NCI-H146 treated with DMSO at 0.1 percent for 48 hours (cell line): Measurements from ENCODE around the gene APOBEC3F.
"Not testable (repeated sequence)": the region's sequence is repeated elsewhere in the genome, so short reads cannot be mapped to it uniquely, and the experiment has no call there.

Experiments used
- DNase-seq: peaks from one replicate; lab custom pipeline; 2025; ENCODE audit not compliant: unreplicated experiment; lab: John Stamatoyannopoulos, UW

Gene APOBEC3F

GRCh38 chr22:39068033-39068785, 27.5 kb downstream of the APOBEC3F start:
- no peak for DNase-seq

GRCh38 chr22:39070186-39070585, 29.5 kb downstream of the APOBEC3F start:
- DNase-seq: no peak

- DNase-seq: not testable (repeated sequence)
Measured at GRCh38 chr22:39072581-39072981, 31.9 kb downstream of the APOBEC3F start.

- DNase-seq: no peak
Measured at GRCh38 chr22:39073981-39074380, 33.3 kb downstream of the APOBEC3F start.

- DNase-seq: not testable (repeated sequence)
Measured at GRCh38 chr22:39076155-39077025, 35.7 kb downstream of the APOBEC3F start.

GRCh38 chr22:39077026-39077840, 36.6 kb downstream of the APOBEC3F start, which contains the start of gene APOBEC3G:
APOBEC3G (plus strand) TSS chr22:39077275; CDS start chr22:39077362, 87 bp downstream.
- not testable (repeated sequence) for DNase-seq

- DNase-seq: not testable (repeated sequence)
Measured at GRCh38 chr22:39077912-39078311, 37.2 kb downstream of the APOBEC3F start.

GRCh38 chr22:39078329-39078728, 37.7 kb downstream of the APOBEC3F start:
- DNase-seq: no peak

- not testable (repeated sequence) for DNase-seq
Measured at GRCh38 chr22:39079054-39079637, 38.5 kb downstream of the APOBEC3F start.

- DNase-seq: no peak
Measured at GRCh38 chr22:39080052-39080762, 39.5 kb downstream of the APOBEC3F start.

GRCh38 chr22:39081016-39081415, 40.4 kb downstream of the APOBEC3F start:
- DNase-seq: no peak

GRCh38 chr22:39081598-39081997, 40.9 kb downstream of the APOBEC3F start:
- no peak for DNase-seq

GRCh38 chr22:39083212-39084165, 42.8 kb downstream of the APOBEC3F start:
- no peak for DNase-seq

- DNase-seq: no peak
Measured at GRCh38 chr22:39084666-39085065, 44.0 kb downstream of the APOBEC3F start.

- DNase-seq: no peak
Measured at GRCh38 chr22:39087098-39087497, 46.4 kb downstream of the APOBEC3F start.

- DNase-seq: no peak
Measured at GRCh38 chr22:39087881-39088684, 47.4 kb downstream of the APOBEC3F start.

- DNase-seq: no peak
Measured at GRCh38 chr22:39088685-39089032, 48.0 kb downstream of the APOBEC3F start.

GRCh38 chr22:39089928-39090327, 49.3 kb downstream of the APOBEC3F start:
- no peak for DNase-seq
